K562 (cell line): ENCODE data around the gene HSDL2. TPM values are rescaled to one million over a fixed set of nuclear protein-coding genes. Genes with fewer than 3 reads are reported as not detected.

Experiments
- CREB3L1 ChIP-seq: fragments of 450-650 bp; IDR thresholded peaks from 2 replicates; pipeline ENCODE4 v1.6.1; 2014; ENCODE audit warnings: low read depth, mild to moderate bottlenecking, moderate library complexity, borderline replicate concordance
- CTCF ChIP-seq, 3 experiments: IDR thresholded peaks in 2 of 3; conservative IDR thresholded peaks in 1 of 3; 2 replicates each; pipeline ENCODE4 v1.5.1; 2011 to 2012; ENCODE audit warnings: low read length in 3 of 3, mild to moderate bottlenecking in 3 of 3, control low read depth in 2 of 3, improper control_type of control experiment in 1 of 3, inconsistent platforms in 1 of 3, low read depth in 1 of 3, mixed read lengths in 1 of 3, moderate library complexity in 1 of 3; ENCODE audit not compliant: insufficient read depth in 2 of 3
- DDX20 ChIP-seq: fragments of 450-650 bp; IDR thresholded peaks from 2 replicates; pipeline ENCODE4 v1.6.1; 2016; ENCODE audit warnings: missing genetic modification characterization, low read depth, mild to moderate bottlenecking, missing compliant biosample characterization, moderate library complexity
- FOXK2 ChIP-seq, 2 experiments: fragments of 450-650 bp; IDR thresholded peaks in 1 of 2; conservative IDR thresholded peaks in 1 of 2; 2 replicates each; pipeline ENCODE4 v1.6.1; 2016; ENCODE audit warnings: low read depth in 2 of 2, mild to moderate bottlenecking in 1 of 2
- HLTF ChIP-seq: fragments of 450-650 bp; IDR thresholded peaks from 2 replicates; pipeline ENCODE4 v1.6.1; 2016
- KDM2B ChIP-seq: fragments of 250-450 bp; sonication (Bioruptor Pico); IDR thresholded peaks from 2 replicates; pipeline ENCODE4 v1.8.0; 2021; ENCODE audit warnings: mild to moderate bottlenecking, moderate library complexity
- L3MBTL2 ChIP-seq: fragments of 450-650 bp; IDR thresholded peaks from 2 replicates; pipeline ENCODE4 v1.6.1; 2016; ENCODE audit warnings: mild to moderate bottlenecking, moderate library complexity
- MED1 ChIP-seq: sonication (generic); formaldehyde crosslinking; IDR thresholded peaks from 2 replicates; pipeline ENCODE4 v1.8.1; 2023; ENCODE audit warnings: missing genetic modification reagents, borderline replicate concordance
- MYC ChIP-seq, 2 experiments: fragments of 250-450 bp in 1 of 2; sonication (Bioruptor Pico) in 1 of 2; IDR thresholded peaks; 2 replicates each; pipeline versions ENCODE4 v1.5.1 to v1.6.1; 2012 to 2021; ENCODE audit warnings: low read depth in 2 of 2, borderline replicate concordance in 1 of 2, improper control_type of control experiment in 1 of 2, low read length in 1 of 2, mild to moderate bottlenecking in 1 of 2, moderate library complexity in 1 of 2
- PBX2 ChIP-seq, 2 experiments: IDR thresholded peaks in 1 of 2; conservative IDR thresholded peaks in 1 of 2; 2 replicates each; pipeline ENCODE4 v1.6.1; 2016; ENCODE audit warnings: low read depth in 2 of 2, mild to moderate bottlenecking in 1 of 2, missing compliant biosample characterization in 1 of 2, missing genetic modification characterization in 1 of 2, moderate library complexity in 1 of 2
- SIN3A ChIP-seq, 2 experiments: fragments of 150-350 bp in 1 of 2; IDR thresholded peaks; 2 replicates each; pipeline ENCODE4 v1.6.1; 2011 to 2016; ENCODE audit warnings: borderline replicate concordance in 2 of 2, low read depth in 2 of 2, low read length in 2 of 2, mild to moderate bottlenecking in 2 of 2, moderate library complexity in 2 of 2; ENCODE audit not compliant: control insufficient read depth in 1 of 2
- TARDBP ChIP-seq: fragments of 450-650 bp; IDR thresholded peaks from 2 replicates; pipeline ENCODE4 v1.6.1; 2016
- ZEB2 ChIP-seq: fragments of 450-650 bp; IDR thresholded peaks from 2 replicates; pipeline ENCODE4 v1.6.1; 2016
- ZNF740 ChIP-seq, 3 experiments: fragments of 200-800 bp in 1 of 3; sonication (Bioruptor generic) in 1 of 3; sonication (generic) in 1 of 3; formaldehyde crosslinking in 1 of 3; IDR thresholded peaks; 2 replicates each; pipeline versions ENCODE4 v1.6.1 to v1.8.0; 2016 to 2022; ENCODE audit warnings: mild to moderate bottlenecking in 2 of 3, missing compliant biosample characterization in 2 of 3, missing genetic modification characterization in 2 of 3, missing genetic modification reagents in 1 of 3
- polyA plus RNA-seq, 8 experiments: library from polyadenylated mRNA; depleted of rRNA in 4 of 8; stranded (reverse) in 5 of 8; unstranded in 3 of 8; fragments of >200 nt; fragmentation: Nextera tagmentation in 2 of 8; fragmentation: Illumina TruSeq in 1 of 8; extraction: Ambion mirVana in 2 of 8; extraction: Trizol in 1 of 8; gene quantifications; 2 replicates each; pipeline versions ENCODE4 v1.2.1 to v1.2.3, GENCODE V29; 2011 to 2014; ENCODE audit warnings: inconsistent platforms in 1 of 8, missing spikeins in 1 of 8
- total RNA-seq, 7 experiments: library from RNA; depleted of rRNA in 6 of 7; stranded (reverse); fragments of >200 nt in 6 of 7; fragmentation: Illumina TruSeq in 2 of 7; extraction: Trizol in 2 of 7; gene quantifications; 2 replicates each; pipeline versions ENCODE4 v1.2.1 to v1.2.3, GENCODE V29; 2011 to 2021; ENCODE audit warnings: low replicate concordance in 1 of 7

HSDL2 gene
- total and polyA plus RNA-seq, 9 of the 15 experiments (the other 6 are each of a cell fraction or from before 2014, with no cell fraction given), result 22.8 to 74.1 (median 35.6) TPM

- peak; percentile 87 for TF ChIP-seq ZEB2
- TF ChIP-seq HLTF, result peak; percentile 70; the same call in 1 of the 2 replicates
- TF ChIP-seq KDM2B (CRISPR knock-in tag), result no peak
- peak; percentile 92 to 96 for TF ChIP-seq FOXK2 (conservative IDR thresholded peaks at IDR 0.05 in 1 of 2, IDR thresholded peaks at IDR 0.05 in 1 of 2; ENCODE audit: low read depth in 2 of 2)
- 0 out of 2 replicates have a peak, but pooled peaks have one; percentile 8 for TF ChIP-seq L3MBTL2
- no peak for TF ChIP-seq CTCF (IDR thresholded peaks at IDR 0.05 in 2 of 3, conservative IDR thresholded peaks at IDR 0.05 in 1 of 3; ENCODE audit: insufficient read depth in 2 of 3, low read depth in 1 of 3, low read length in 3 of 3)
- no peak for TF ChIP-seq MED1 (CRISPR knock-in tag)
- TF ChIP-seq PBX2 (CRISPR knock-in tag; IDR thresholded peaks at IDR 0.05; ENCODE audit: low read depth), result no peak
- peak; percentile 91 for TF ChIP-seq PBX2 (tag; conservative IDR thresholded peaks at IDR 0.05; ENCODE audit: low read depth)
- no peak for TF ChIP-seq DDX20
- no peak for TF ChIP-seq SIN3A (IDR thresholded peaks at IDR 0.05; ENCODE audit: borderline replicate concordance in 2 of 2, control insufficient read depth in 1 of 2, low read depth in 2 of 2, low read length in 2 of 2)
- TF ChIP-seq TARDBP, result peak; percentile 97
- peak; percentile 11; the same call in 1 of the 2 replicates for TF ChIP-seq MYC (IDR thresholded peaks at IDR 0.05; ENCODE audit: low read depth, low read length)
- no peak for TF ChIP-seq MYC (CRISPR knock-in tag; IDR thresholded peaks at IDR 0.05; ENCODE audit: borderline replicate concordance, low read depth)
- no peak for TF ChIP-seq ZNF740 (CRISPR knock-in tag; IDR thresholded peaks at IDR 0.05)
- no peak for TF ChIP-seq ZNF740 (tag; IDR thresholded peaks at IDR 0.05)
- TF ChIP-seq CREB3L1, result no peak
Measured at GRCh38 chr9:112422417-112423148, 42.7 kb downstream of the HSDL2 start (continued).
